ENCODE results near the gene ESYT2. TPM values are rescaled to one million over a fixed set of nuclear protein-coding genes. Genes with fewer than 3 reads are reported as not detected.
A peak's percentile ranks its signal among the peaks of the same experiment; 100 is the strongest.

Gene ESYT2
- total and polyA plus RNA-seq, 9 of the 15 experiments (the other 6 are each of a cell fraction or from before 2014, with no cell fraction given), result 5.8 to 86.9 (median 64.7) TPM

DNA sequence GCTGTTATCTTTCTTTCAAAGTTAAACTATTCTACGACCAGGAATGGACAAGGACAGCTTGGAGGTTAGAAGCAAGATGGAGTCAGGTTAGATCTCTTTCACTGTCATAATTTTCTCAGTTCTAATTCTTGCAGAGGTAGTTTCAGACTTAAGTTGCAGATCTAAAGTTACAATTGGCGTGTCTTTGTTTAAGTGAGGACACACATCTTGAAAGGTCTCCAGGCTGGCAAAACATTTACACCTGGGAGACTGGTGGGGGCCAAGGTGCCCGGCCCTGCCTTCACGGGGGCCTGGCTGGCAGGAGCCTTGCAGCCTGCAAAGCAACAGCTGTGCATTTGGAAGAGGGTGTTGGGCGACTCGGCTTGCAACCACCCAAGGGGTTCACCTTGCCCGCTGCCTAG is 25.4 kb upstream of the ESYT2 start (continued):
- TF ChIP-seq ZNF695 (CRISPR knock-in tag; IDR thresholded peaks at IDR 0.05) (no peak), U2AF2 (optimal IDR thresholded peaks at IDR 0.05; ENCODE audit: low read depth, low read length) (no peak), ZNF655 (CRISPR knock-in tag; IDR thresholded peaks at IDR 0.05) (no peak), BRD4 (IDR thresholded peaks at IDR 0.05) (no peak), FOXO4 (CRISPR knock-in tag; IDR thresholded peaks at IDR 0.05) (no peak), ZHX1 (conservative IDR thresholded peaks at IDR 0.05; ENCODE audit: low read length) (no peak), XRCC5 (IDR thresholded peaks at IDR 0.05; ENCODE audit: low read depth, low read length) (no peak), ZNF766 (CRISPR knock-in tag; conservative IDR thresholded peaks at IDR 0.05) (0 out of 2 replicates have a peak, but pooled peaks have one; percentile 48), ZNF449 (CRISPR knock-in tag; IDR thresholded peaks at IDR 0.05) (peak; percentile 69; the same call in 1 of the 2 replicates), PYGO2 (tag; IDR thresholded peaks at IDR 0.05) (no peak)
- TF ChIP-seq, protein P1, sequence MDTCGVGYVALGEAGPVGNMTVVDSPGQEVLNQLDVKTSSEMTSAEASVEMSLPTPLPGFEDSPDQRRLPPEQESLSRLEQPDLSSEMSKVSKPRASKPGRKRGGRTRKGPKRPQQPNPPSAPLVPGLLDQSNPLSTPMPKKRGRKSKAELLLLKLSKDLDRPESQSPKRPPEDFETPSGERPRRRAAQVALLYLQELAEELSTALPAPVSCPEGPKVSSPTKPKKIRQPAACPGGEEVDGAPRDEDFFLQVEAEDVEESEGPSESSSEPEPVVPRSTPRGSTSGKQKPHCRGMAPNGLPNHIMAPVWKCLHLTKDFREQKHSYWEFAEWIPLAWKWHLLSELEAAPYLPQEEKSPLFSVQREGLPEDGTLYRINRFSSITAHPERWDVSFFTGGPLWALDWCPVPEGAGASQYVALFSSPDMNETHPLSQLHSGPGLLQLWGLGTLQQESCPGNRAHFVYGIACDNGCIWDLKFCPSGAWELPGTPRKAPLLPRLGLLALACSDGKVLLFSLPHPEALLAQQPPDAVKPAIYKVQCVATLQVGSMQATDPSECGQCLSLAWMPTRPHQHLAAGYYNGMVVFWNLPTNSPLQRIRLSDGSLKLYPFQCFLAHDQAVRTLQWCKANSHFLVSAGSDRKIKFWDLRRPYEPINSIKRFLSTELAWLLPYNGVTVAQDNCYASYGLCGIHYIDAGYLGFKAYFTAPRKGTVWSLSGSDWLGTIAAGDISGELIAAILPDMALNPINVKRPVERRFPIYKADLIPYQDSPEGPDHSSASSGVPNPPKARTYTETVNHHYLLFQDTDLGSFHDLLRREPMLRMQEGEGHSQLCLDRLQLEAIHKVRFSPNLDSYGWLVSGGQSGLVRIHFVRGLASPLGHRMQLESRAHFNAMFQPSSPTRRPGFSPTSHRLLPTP (IDR thresholded peaks at IDR 0.05; ENCODE audit: borderline replicate concordance, extremely low read depth, insufficient read length), result no peak
- TF ChIP-seq, protein P2, sequence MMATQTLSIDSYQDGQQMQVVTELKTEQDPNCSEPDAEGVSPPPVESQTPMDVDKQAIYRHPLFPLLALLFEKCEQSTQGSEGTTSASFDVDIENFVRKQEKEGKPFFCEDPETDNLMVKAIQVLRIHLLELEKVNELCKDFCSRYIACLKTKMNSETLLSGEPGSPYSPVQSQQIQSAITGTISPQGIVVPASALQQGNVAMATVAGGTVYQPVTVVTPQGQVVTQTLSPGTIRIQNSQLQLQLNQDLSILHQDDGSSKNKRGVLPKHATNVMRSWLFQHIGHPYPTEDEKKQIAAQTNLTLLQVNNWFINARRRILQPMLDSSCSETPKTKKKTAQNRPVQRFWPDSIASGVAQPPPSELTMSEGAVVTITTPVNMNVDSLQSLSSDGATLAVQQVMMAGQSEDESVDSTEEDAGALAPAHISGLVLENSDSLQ (IDR thresholded peaks at IDR 0.05), result no peak
- TF ChIP-seq, protein P3, sequence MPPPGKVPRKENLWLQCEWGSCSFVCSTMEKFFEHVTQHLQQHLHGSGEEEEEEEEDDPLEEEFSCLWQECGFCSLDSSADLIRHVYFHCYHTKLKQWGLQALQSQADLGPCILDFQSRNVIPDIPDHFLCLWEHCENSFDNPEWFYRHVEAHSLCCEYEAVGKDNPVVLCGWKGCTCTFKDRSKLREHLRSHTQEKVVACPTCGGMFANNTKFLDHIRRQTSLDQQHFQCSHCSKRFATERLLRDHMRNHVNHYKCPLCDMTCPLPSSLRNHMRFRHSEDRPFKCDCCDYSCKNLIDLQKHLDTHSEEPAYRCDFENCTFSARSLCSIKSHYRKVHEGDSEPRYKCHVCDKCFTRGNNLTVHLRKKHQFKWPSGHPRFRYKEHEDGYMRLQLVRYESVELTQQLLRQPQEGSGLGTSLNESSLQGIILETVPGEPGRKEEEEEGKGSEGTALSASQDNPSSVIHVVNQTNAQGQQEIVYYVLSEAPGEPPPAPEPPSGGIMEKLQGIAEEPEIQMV (tag; conservative IDR thresholded peaks at IDR 0.05; ENCODE audit: low read depth), result peak; percentile 46; the same call in 1 of the 2 replicates

All from K562 (cell line).